Activated CD8-positive, alpha-beta T cell treated with anti-CD3 and anti-CD28 coated beads for 36 hours (primary cell): ENCODE measurements around the gene RNF138. TPM values are rescaled to one million over a fixed set of nuclear protein-coding genes. Genes with fewer than 3 reads are reported as not detected.

Experiments used
- ATAC-seq: fragments of 200-7000 bp; cut with Tn5 transposase; one replicate; pipeline ENCODE4 v1.10.0; 2021; ENCODE audit warnings: mild to moderate bottlenecking, moderate library complexity
- CTCF ChIA-PET: fragments of 350-600 bp; sonication (Branson Sonifier 250); formaldehyde crosslinking; loops from one replicate; lab custom pipeline; 2021; ENCODE audit warnings: antibody characterized with exemption; lab: Charles Lee
- POLR2A ChIA-PET: fragments of 350-600 bp; sonication (Branson Sonifier 250); formaldehyde crosslinking; loops from one replicate; lab custom pipeline; 2021; ENCODE audit warnings: antibody characterized with exemption; lab: Charles Lee
- DNase-seq: peaks from one replicate; pipeline ENCODE4 v3.0.0-alpha.2; 2020
- H3K27ac Mint-ChIP-seq: one replicate; pipeline ENCODE4 v1.8.0; 2021; ENCODE audit warnings: mild to moderate bottlenecking, mixed read lengths
- H3K27me3 Mint-ChIP-seq: one replicate; pipeline ENCODE4 v1.8.0; 2021; ENCODE audit warnings: mixed read lengths
- H3K36me3 Mint-ChIP-seq: one replicate; pipeline ENCODE4 v1.8.0; 2021; ENCODE audit warnings: low read depth, mixed read lengths
- H3K4me1 Mint-ChIP-seq: one replicate; pipeline ENCODE4 v1.8.0; 2021; ENCODE audit warnings: low read depth, mixed read lengths
- H3K4me3 Mint-ChIP-seq: one replicate; pipeline ENCODE4 v1.8.0; 2021; ENCODE audit warnings: mild to moderate bottlenecking, moderate library complexity, mixed read lengths
- H3K9me3 Mint-ChIP-seq: one replicate; pipeline ENCODE4 v1.8.0; 2021; ENCODE audit warnings: mixed read lengths
- intact Hi-C: fragments of 100-400 bp; cut with micrococcal nuclease; formaldehyde crosslinking; loops from one replicate; pipeline ENCODE4 v1.10.0; 2022
- total RNA-seq, 2 experiments: library from RNA; stranded (reverse); gene quantifications; one replicate each; pipeline ENCODE4 v1.2.3, GENCODE V29; 2021
- TF ChIP-seq, protein P1 (sequence below): fragments of 200-600 bp; IDR thresholded peaks from one replicate; pipeline ENCODE4 v1.8.0; 2022; ENCODE audit warnings: antibody characterized with exemption, mild to moderate bottlenecking

RNF138 gene
- total RNA-seq, 2 experiments from 2014 or later, result 86.0 to 89.5 TPM

DNA sequence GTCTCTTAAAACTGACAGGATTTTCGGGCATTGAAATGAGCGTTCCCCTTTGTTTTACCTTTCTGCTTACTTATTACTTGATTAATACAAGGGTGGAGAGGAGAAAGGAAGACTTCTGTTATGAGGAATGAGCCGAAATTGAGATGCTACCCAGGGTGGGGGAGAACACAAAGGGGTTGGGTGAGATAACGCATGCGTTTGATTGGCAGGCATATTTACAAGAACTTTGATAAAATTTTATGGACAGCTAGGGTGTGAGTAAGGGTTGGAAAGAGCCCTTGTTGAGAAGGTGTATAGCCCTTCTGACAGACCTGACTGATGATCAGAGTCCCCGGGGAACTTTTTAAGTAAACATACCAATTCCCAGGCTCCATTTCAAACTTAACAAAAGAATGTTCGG lies 1.8 kb downstream of the RNF138 start:
- H3K9me3 Mint-ChIP-seq, result no peaks in the 10 kb centered on the region
- peak overlapping the region; percentile 97 for H3K4me3 Mint-ChIP-seq
- TF ChIP-seq, protein P1, sequence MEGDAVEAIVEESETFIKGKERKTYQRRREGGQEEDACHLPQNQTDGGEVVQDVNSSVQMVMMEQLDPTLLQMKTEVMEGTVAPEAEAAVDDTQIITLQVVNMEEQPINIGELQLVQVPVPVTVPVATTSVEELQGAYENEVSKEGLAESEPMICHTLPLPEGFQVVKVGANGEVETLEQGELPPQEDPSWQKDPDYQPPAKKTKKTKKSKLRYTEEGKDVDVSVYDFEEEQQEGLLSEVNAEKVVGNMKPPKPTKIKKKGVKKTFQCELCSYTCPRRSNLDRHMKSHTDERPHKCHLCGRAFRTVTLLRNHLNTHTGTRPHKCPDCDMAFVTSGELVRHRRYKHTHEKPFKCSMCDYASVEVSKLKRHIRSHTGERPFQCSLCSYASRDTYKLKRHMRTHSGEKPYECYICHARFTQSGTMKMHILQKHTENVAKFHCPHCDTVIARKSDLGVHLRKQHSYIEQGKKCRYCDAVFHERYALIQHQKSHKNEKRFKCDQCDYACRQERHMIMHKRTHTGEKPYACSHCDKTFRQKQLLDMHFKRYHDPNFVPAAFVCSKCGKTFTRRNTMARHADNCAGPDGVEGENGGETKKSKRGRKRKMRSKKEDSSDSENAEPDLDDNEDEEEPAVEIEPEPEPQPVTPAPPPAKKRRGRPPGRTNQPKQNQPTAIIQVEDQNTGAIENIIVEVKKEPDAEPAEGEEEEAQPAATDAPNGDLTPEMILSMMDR, result no peak
- CTCF ChIA-PET, result interaction anchor here (1.0 kb wide), 1 partner anchor 13 kb away, joined by 3 read pairs; no protein-coding TSS in a partner anchor
- peak overlapping the region; percentile 97 for H3K27ac Mint-ChIP-seq
- intact Hi-C loops, result loop anchor here (2.0 to 5.0 kb wide), 3 partner anchors 46 to 151 kb away; partner anchors contain the start of genes RNF125 and TRAPPC8
- H3K27me3 Mint-ChIP-seq, result no peaks in the 10 kb centered on the region
- ATAC-seq (no peak), DNase-seq (peak; percentile 16)
- peaks cover 37% of the 10 kb centered on the region for H3K36me3 Mint-ChIP-seq
- peaks cover 40% of the 10 kb centered on the region for H3K4me1 Mint-ChIP-seq
- POLR2A ChIA-PET, result interaction anchor here (1.5 to 3.2 kb wide), 5 partner anchors 9 to 150 kb away, joined by 3 to 54 read pairs (median 9); partner anchors contain the start of genes RNF125 and TRAPPC8

DNA sequence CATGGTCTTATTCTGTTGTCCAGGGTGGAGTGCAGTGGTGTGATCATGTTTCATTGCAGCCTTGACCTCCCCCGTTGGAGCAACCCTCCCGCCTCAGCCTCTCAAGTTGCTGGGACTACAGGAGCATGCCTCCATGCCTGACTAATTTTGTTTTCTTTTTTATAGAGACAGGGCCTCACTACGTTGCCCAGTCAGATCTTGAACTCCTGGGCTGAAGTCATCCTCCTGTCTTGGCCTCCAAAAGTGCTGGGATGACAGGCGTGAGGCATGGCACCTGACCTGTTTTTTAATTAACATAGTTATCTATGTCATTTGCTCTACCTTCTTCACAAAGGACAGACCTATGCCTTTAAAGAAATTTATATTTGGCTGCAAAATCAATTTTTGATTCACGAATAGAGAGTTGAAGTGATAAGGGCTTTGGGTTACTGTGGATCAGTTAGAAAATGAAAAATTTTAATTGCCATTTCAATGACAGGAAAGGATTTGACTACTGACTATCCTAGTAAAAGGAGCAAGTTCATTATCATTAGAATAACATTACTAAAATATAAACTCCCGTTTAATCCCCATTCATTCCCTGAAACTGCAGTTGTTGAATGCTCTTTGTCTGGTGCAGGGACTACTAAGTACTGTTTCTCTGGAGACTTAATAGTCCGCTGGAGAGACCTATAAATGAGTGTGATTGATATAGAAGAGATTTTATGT lies 3.7 kb downstream of the RNF138 start:
- H3K27ac Mint-ChIP-seq, result peak overlapping the region; percentile 81
- H3K36me3 Mint-ChIP-seq, result peaks cover 47% of the 10 kb centered on the region
- H3K27me3 Mint-ChIP-seq, result no peaks in the 10 kb centered on the region
- no peaks in the 10 kb centered on the region for H3K9me3 Mint-ChIP-seq
- DNase-seq, result peak; percentile 26
- ChIA-PET CTCF (interaction anchor here (0.8 kb wide), 1 partner anchor 24 kb away, joined by 3 read pairs; no protein-coding TSS in a partner anchor), POLR2A (interaction anchor here (1.3 to 1.5 kb wide), 2 partner anchors 9 to 36 kb away, joined by 3 read pairs; no protein-coding TSS in a partner anchor)
- no peak for ATAC-seq
- intact Hi-C loops, result no loop called here
- H3K4me1 Mint-ChIP-seq, result peaks cover 51% of the 10 kb centered on the region
- TF ChIP-seq, protein P1, result no peak
- peak overlapping the region; percentile 97 for H3K4me3 Mint-ChIP-seq

DNA sequence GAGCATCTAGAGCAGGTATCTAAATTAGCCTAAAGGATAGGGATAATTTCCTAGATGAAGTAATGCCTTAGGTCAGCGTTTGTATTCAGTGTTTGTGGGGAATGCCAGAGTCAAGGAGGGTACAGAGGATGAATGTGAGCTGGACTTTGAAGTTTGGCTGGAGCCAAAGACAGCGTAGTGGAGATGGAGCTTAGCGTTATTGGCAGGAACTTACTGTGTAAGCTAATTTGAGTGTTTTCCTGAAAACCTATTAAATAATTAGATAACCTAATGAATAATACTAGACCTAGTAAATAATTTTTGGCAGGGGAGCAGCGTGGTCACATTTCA lies 4.2 kb downstream of the RNF138 start:
- Mint-ChIP-seq H3K4me3 (peak overlapping the region; percentile 97), H3K4me1 (peaks cover 52% of the 10 kb centered on the region), H3K27me3 (no peaks in the 10 kb centered on the region), H3K27ac (peak overlapping the region; percentile 81), H3K36me3 (peaks cover 49% of the 10 kb centered on the region), H3K9me3 (no peaks in the 10 kb centered on the region)
- intact Hi-C loops, result no loop called here
- TF ChIP-seq, protein P1, result no peak
- POLR2A ChIA-PET, result interaction anchor here (0.8 to 2.4 kb wide), 4 partner anchors 10 to 153 kb away, joined by 3 to 6 read pairs (median 4); partner anchors contain the start of gene TRAPPC8
- DNase-seq (no peak), ATAC-seq (no peak)
- CTCF ChIA-PET, result interaction anchor here (0.8 to 1.1 kb wide), 2 partner anchors 9 to 24 kb away, joined by 3 to 4 read pairs; no protein-coding TSS in a partner anchor

DNA sequence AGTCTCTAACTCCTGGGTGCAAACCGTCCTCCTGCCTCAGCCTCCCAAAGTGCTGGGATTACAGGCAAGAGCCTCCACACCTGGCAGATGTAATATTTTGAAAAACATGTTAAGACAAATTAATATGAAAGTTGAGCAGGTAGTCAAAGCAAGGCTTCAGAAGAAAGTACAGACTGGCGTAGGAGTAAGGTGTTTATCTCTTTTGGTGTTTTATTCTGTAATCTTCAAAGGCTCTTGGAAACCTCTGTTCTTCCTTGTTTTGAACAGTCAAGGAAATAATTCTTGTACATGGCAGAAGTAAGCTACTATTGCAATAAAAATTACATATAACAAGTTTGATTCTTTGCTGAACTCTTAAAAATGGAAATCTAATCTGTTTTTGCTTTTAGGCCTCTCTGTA lies 5.3 kb downstream of the RNF138 start:
- Mint-ChIP-seq H3K36me3 (peaks cover 52% of the 10 kb centered on the region), H3K4me1 (peaks cover 51% of the 10 kb centered on the region), H3K27me3 (no peaks in the 10 kb centered on the region), H3K9me3 (no peaks in the 10 kb centered on the region), H3K4me3 (peak overlapping the region; percentile 97), H3K27ac (peak overlapping the region; percentile 81)
- TF ChIP-seq, protein P1, result no peak
- CTCF ChIA-PET, result interaction anchor here (0.7 to 1.1 kb wide), 2 partner anchors 8 to 61 kb away, joined by 3 to 4 read pairs; no protein-coding TSS in a partner anchor
- intact Hi-C loops, result no loop called here
- DNase-seq, result no peak
- POLR2A ChIA-PET, result interaction anchor here (1.0 to 2.4 kb wide), 4 partner anchors 12 to 154 kb away, joined by 3 to 6 read pairs (median 4); partner anchors contain the start of genes RNF125 and TRAPPC8
- no peak for ATAC-seq
